Kidney epithelial cell (primary cell): ENCODE results near the gene PPP4R3A. TPM values are rescaled to one million over a fixed set of nuclear protein-coding genes. Genes with fewer than 3 reads are reported as not detected.
A peak's percentile ranks its signal among the peaks of the same experiment; 100 is the strongest.

ENCODE experiments used
- DNase-seq: peaks from one replicate; pipeline ENCODE4 v3.0.0-alpha.2; 2010; ENCODE audit warnings: low read depth
- H3K27me3 ChIP-seq: 2 replicates; pipeline ENCODE4 v1.6.0; 2011; ENCODE audit warnings: low read length; ENCODE audit not compliant: control insufficient read depth, insufficient read depth
- H3K36me3 ChIP-seq: 2 replicates; pipeline ENCODE4 v1.5.1; 2011; ENCODE audit warnings: low read length; ENCODE audit not compliant: control insufficient read depth, insufficient read depth
- H3K4me3 ChIP-seq: 2 replicates; pipeline ENCODE4 v1.5.1; 2011; ENCODE audit warnings: low read depth, mild to moderate bottlenecking, control low read depth, low read length
- CTCF ChIP-seq: IDR thresholded peaks from 2 replicates; pipeline ENCODE4 v1.5.1; 2011; ENCODE audit warnings: mild to moderate bottlenecking, moderate library complexity, low read length, control low read depth, inconsistent platforms; ENCODE audit not compliant: insufficient read depth, poor library complexity, severe bottlenecking
- total RNA-seq: library from RNA; depleted of rRNA; stranded (reverse); fragments of >200 nt; gene quantifications from 2 replicates; pipeline ENCODE4 v1.2.3, GENCODE V29; 2015

PPP4R3A gene
- total RNA-seq, 1 donor from 2014 or later, result 72.0 TPM

DNA sequence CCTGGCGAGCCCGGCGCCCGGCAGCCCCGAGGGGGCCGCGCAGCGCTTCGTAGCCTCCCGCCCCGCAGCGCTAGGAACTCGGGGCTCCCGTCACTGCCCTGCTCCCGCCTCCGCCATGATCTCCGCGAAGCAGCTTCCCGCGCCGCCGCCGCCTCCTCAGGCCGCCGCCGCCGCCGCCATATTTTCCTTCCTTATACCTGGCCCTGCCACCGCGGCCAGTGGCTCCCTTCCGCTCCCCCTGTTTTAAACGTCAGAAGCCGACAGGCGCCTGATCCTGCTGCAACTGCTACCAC is 286 bp downstream of the PPP4R3A start:
- TF ChIP-seq CTCF, result no peak
- no peaks in the 10 kb centered on the region for H3K36me3 ChIP-seq
- peak overlapping the region; percentile 96 for H3K4me3 ChIP-seq
- H3K27me3 ChIP-seq, result no peaks in the 10 kb centered on the region
- DNase-seq, result no peak

DNA sequence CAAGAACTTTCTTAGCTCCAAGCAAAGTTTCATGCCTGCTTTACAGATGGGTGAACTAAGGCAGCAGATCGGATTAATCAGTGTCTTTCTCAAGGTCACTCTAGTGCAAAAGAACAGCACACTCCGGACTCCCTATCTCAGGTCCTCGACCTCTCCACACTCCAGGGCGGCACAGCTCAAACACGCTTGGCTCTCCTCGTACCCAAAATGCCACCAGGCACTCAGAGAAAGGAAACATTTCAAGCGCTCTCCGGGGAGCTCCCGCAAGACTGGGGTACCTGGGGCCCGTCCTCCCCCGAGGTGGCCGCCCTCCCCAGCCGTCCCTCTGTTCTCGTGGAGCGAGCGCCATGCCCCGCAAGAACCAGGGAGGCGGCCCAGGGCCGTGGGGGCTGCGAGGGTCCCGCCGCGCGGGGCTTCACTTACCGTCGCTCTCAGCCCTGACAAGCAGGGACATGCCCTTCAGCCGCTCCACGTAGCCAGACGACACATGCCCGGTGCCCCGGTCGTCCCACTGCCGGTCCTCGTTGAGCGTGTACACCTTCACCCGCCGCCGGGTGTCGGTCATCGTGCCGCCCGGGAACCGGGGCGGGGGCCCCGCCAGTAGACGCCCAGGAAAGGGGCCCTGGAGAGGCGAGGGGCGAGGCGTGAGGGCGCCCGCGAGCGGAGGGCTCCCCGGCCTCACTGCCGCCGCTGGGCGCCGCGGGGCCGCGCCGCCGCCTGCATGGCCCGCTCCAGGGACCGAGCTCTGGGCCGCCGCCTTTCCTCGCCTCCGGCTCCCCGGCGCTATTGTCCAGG is 830 bp downstream of the PPP4R3A start:
- H3K4me3 ChIP-seq, result peak overlapping the region; percentile 96
- no peaks in the 10 kb centered on the region for H3K27me3 ChIP-seq
- TF ChIP-seq CTCF, result no peak
- H3K36me3 ChIP-seq, result no peaks in the 10 kb centered on the region
- DNase-seq, result no peak

DNA sequence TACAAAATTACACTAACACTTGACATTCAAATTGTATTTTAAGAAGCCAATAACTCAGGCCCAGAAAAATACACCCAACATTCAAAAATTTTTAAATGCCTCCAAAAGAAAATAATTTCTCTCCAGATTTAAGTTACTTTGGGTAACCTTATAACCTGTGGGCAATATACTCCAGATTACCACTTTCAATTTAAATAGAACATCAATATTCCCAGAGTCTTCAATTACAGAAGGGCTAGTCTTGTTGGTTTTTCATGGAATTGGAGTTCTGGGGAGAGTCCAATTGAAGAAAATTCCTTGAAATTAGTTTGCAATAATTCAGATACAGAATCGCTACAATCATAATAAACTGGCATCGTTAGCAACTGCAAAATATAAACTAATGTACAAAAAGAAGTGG is 2.0 kb downstream of the PPP4R3A start:
- Histone ChIP-seq H3K4me3 (peak overlapping the region; percentile 96), H3K36me3 (no peaks in the 10 kb centered on the region), H3K27me3 (no peaks in the 10 kb centered on the region)
- no peak for DNase-seq
- no peak for TF ChIP-seq CTCF

DNA sequence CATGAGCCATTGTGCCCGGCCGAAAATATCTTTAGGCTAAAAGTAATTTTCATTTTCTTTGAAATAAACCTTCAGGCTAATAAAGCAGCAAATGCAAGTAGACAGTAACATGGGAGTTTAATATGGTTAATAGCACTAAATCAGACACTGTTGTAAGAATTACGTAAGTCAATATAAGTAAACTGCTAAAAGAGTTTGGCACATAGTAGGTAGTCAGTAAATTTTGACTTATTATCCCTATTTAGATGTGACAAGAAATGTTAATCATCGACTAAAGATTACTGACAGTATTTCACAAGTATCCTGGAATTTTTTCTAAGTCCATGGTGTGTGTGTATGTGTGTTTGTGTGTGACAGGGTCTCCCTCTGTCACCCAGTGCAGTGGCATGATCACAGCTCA is 3.9 kb downstream of the PPP4R3A start:
- no peak for DNase-seq
- Histone ChIP-seq H3K4me3 (no peak overlapping the region), H3K36me3 (no peaks in the 10 kb centered on the region), H3K27me3 (no peaks in the 10 kb centered on the region)
- no peak for TF ChIP-seq CTCF

DNA sequence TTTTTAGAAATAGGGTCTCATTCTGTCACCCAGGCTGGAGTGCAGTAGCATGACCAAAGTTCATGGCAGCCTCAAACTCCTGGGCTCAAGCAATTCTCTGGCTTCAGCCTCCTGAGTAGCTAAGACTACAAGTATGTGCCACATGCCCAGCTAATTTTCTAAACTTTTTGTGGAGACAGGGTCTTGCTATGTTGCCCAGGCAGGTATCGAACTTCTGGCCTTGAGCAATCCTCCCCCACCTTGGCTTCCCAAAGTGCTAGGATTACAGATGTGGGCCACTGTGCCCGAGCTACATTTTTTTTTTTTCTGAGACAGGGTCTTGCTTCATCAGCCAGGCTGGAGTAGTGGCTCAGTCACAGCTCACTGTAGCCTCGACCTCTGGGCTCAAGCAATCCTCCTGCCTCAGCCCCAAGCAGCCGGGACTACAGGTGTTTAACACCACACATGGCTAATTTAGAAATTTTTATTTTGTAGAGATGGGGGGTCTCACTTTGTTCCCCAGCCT is 7.1 kb downstream of the PPP4R3A start:
- Histone ChIP-seq H3K27me3 (no peaks in the 10 kb centered on the region), H3K36me3 (no peaks in the 10 kb centered on the region), H3K4me3 (no peak overlapping the region)
- no peak for DNase-seq
- no peak for TF ChIP-seq CTCF
